Left hindlimb (tissue), 1 donor: ENCODE measurements around the gene ALDH3B1.

Experiments used
- DNase-seq: peaks from one replicate; pipeline ENCODE4 v3.0.0-alpha.2; 2018

The ALDH3B1 gene

DNA sequence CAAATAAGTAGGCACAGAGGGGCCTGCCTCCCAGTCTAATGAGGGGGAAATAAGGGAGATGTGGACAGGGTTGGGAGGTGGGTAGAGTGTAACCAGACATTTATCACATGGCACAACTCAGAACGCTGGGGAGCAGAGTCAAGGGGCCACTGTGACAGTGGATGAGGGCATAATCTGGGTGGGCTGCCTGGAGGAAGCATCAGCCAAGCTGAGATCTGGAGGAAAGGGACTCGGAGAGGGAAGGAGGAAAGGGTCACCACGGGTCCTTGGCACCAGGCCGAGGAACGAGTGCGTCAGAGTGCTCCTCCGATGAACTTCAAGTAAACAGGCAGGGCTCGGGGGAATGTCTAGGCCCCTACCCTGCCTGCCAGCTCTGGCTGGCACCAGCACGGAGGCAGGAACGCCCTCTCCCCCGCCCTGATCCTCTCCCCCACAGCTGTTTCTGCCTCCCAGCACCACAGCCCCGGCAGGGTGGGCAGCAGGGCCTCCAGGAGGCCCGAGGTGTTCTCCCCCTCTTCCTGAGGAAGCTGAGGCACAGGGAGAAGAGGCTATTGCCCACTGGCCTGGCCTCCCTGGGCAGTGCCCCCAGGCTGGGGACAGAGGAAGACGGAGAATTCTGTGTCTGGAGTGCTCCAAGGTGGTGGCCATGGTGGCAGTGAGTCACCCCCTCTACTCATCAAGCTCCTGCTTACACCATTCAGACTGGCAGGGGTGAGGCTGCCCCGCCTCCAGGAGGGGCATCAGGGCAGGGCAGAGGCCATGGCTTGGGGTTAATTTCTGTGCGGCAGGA is 4.2 kb downstream of the ALDH3B1 start:
- no peak for DNase-seq

DNA sequence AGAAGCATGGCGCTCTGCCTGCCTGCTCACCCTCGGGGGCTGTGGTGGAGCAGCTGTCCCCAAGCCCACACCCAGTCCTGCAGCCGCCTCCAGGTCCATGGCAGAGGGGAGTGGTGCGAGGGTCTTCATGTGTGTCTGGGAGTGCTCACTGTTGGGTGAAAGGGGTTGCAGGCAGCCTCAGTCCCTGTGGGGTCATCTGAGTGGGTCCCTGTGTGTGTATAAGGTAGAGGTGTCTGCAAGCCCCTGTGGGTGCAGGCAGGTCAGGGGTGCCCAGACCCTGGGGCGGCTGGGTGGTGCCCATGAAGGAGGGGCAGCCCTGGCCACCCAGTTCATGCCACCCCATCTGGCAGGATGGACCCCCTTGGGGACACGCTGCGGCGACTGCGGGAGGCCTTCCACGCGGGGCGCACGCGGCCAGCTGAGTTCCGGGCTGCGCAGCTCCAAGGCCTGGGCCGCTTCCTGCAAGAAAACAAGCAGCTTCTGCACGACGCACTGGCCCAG is 4.9 kb downstream of the ALDH3B1 start:
- no peak for DNase-seq

DNA sequence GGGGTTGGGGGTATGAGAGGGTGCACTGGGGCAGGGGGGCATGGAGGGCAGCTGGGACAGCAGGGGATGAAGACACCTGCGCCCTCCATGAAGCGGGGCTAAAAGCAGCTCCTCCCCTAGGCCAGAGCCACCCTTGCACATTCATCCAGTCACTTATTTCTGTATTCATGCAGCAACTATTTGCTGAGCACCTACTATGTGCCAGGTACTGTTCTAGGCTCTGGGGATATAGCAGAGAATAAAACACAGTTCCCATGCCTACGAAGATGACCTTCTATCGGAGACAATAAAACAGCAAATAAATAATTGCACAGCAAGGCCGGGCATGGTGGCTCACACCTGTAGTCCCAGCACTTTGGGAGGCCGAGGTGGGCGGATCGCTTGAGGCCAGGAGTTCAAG is 5.3 kb downstream of the ALDH3B1 start:
- DNase-seq, result no peak

DNA sequence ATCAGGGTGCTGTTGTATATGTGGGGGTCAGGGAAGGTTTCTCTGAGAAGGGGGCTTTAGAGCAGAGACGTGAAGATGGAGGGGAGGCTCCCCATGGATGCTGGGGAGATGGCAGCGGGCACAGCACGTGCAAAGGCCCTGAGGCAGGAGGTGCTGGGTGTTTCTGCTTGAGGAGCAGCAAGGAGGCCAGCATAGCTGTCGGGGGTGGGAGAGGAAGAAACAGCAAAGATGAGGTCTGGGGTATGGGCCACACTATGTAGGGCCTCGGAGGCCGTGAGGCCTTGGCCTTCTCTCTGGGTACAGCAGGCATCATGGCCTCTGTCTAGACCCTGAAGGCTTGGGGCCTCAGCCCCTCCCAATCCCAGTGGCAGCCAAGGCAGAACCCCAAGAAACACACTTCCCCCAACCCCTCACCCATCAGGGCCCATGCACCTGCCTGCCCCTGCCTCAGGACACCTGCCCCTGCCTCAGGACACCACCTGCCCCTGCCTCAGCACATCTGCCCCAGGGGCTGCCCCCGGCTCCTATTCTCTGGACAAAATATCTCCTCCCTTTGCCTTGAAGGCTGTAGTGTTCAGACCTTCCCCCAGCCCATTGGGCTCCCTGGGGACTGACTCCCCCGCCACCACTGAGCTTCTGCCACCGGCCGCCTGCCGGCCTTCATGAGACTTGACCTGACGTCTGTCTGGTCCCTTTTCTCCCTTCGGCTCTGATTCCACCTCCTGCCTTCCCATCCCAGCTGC is 6.2 kb downstream of the ALDH3B1 start:
- DNase-seq, result no peak

DNA sequence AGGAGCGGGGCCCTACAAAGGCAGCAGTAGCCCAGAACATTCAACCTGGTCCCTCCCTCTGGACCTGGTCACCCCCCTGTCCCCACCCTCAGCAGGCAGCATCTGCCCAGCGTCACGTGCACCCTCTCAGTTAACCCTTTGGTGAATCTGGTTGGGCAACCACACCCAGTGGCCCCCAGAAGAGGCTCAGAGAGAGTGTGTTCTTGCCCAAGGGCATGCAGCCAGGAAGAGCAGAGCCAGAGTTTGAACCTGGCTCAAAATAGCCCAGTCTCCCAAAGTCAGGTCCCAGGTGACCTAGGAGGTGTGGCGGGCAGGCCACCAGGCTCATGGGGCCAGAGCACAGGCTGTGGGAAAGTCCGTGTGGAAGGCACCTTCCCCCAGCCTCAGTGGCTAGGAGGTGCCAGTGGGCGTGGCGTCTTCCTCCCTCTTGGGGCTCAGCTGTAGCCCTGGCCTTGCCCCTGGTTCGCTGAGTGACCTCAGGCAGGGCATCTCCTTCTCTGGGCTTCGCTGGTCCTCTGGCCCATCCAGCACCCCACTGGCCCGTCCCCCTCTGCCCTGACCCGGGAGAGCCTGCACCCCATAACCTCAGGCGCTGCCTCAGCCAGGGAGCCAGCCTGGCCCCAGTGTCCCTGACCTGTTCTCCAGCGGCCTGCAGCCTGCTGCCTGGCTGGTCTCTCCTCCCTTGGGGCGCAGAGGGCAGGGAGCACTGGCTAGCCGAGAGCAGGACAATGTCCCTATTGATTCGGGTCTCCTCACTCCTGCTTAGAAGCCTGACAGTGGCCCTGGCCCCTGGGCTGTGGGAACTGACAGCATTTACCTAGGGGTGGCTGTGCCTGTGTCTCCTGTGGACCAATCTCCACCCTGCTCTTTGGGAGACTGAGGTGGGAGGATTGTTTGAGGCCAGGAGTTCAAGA is 7.0 kb downstream of the ALDH3B1 start:
- no peak for DNase-seq

DNA sequence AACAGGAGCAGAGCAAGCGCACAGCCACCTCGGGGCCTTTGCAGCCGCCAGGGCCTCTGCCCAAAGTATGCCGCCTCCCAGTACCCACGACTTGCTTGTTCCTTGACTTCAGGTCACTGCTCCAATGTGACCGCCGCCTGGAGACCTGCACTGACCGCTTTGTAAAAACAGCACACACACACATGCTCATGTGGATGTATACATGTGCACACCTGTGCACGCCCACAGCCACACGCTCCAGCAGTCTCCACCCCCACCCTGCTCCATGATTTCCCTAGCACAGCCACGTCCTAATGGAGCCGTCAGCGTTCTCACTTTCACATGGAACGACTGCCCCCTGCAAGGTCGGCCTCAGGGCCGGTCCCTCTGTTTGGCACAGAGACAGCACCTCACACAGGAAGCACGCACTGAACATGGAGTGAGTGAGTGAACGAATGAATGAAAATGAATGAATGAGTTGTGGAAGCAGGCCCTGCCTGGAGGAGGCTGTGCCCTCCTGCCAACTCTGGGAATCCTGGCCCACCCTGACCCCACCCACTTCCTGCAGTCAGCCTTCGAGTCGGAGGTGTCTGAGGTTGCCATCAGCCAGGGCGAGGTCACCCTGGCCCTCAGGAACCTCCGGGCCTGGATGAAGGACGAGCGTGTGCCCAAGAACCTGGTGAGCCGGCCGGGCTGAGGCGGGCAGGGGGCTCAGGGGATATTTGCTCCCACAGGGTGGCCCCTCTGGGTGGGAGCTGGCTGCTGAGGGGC is 8.0 kb downstream of the ALDH3B1 start:
- no peak for DNase-seq

DNA sequence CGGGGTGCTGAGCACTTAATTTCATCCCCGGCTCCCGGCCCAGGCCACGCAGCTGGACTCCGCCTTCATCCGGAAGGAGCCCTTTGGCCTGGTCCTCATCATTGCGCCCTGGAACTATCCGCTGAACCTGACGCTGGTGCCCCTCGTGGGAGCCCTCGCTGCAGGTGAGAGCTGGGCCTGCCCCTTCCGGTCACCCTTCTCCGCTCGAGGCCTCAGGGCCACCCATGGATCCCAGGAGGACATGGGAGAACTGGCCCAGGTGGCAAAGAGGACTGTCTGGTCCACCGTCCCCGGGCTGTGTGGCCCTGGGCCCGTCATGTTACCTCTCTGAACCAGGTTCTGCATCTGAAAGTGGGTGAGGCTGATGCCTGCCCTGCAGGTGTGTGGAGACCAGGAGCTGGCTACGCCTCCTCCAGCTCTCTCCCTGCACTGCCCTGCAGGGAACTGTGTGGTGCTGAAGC is 8.6 kb downstream of the ALDH3B1 start:
- no peak for DNase-seq

DNA sequence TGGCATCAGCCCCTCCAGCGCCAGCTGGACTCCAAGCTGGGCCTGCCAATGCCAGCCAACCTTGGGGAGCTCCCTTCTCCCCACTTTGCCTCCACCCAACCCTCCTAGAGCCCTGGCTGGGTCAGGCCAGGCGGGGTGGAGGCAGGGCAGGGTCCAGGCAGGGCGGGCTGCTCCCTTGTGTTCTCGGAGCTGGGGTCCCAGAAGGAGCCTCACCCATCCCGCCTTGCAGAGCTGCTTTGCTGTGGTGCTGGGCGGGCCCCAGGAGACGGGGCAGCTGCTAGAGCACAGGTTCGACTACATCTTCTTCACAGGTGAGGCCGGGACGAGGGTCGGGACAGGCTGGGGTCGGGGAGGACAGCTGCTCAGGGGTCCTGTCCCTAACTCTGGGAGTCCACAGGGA is 9.4 kb downstream of the ALDH3B1 start:
- DNase-seq, result no peak

DNA sequence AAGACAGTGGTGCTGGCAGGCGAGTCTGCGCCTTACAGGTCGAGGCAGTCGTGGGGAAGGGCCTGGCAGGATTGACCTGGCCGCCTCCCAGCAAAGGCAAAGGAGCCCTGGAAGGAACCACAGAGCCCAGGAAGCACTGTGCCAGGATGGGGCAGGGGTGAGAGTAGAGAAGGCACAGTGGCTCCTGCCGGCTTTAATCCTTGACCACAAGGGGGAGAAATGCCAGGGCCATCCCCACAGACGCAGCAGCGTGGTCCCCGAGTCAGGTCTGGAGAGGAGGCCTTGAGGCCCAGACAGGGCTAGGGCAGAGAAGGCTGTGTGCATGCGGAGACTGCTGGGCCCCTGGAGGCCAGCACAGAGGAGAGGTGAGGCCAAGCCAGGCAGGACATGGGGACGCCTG is 10.4 kb downstream of the ALDH3B1 start:
- no peak for DNase-seq

DNA sequence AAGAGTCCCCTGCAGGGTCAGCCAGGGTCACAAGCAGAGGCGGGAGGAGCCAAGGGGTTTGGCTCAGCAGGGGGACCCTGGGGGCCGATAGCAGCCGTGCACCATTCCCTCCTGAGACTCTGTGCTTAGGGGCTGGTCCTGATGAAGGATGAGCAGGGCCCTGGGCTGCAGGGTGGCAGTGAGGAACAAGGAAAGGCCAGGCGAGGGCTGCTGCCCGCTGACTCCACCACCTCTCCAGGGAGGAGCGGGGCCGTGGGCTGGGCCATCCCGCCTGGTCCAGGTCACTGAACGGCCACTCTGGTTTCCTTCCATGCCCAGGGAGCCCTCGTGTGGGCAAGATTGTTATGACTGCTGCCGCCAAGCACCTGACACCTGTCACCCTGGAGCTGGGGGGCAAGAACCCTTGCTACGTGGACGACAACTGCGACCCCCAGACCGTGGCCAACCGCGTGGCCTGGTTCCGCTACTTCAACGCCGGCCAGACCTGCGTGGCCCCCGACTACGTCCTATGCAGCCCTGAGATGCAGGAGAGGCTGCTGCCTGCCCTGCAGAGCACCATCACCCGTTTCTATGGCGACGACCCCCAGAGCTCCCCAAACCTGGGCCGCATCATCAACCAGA is 11.2 kb downstream of the ALDH3B1 start:
- no peak for DNase-seq

DNA sequence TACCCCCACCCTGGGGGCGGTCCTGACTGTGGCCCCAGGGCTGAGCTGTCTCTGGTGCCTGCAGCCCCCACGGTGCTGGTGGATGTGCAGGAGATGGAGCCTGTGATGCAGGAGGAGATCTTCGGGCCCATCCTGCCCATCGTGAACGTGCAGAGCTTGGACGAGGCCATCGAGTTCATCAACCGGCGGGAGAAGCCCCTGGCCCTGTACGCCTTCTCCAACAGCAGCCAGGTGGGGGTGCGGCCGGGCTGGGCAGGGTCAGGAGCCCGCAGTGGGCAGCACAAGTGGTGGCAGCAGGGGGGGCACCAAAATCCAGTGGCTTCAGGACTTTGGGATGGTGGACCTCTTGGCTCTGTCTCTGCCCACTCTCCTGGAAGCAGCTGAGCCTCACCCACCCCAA is 12.4 kb downstream of the ALDH3B1 start:
- DNase-seq, result no peak

DNA sequence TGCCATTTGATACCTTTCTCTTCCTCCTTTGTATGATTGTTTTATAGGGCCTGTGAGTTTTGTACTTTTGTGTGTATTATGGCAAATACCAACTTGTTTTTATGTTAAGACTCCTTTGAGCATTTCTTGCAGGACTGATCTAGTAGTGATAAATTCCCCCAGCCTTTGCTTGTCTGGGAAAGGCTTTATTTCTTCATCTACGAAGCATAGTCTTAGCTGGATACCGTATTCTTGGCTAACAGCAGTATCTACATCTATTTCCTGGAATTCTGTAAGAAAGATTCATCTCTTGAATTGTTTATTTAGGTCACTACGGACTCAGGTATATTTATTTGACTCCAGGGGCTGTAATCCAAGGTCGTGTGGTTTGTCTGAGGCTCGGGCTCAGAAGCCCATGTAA is 14.4 kb downstream of the ALDH3B1 start:
- no peak for DNase-seq

DNA sequence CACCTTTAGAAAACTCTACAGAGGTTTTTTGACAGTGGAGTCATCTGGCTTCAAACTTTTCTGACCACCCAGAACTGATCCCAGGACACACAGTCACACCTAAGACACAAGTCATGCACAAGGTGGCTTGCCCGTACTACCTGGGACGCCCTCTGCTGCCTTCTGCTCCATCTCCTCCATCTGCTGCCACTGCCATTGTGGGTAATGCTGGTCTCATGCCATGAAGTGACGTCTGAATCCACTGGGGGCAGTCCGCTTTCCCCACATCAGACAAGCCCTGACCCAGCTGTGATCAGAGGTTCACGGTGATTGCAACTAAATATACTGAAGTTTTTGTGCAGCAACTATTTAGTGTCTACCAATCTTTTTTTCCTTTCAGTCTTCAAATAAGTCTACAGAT is 14.9 kb downstream of the ALDH3B1 start:
- no peak for DNase-seq

DNA sequence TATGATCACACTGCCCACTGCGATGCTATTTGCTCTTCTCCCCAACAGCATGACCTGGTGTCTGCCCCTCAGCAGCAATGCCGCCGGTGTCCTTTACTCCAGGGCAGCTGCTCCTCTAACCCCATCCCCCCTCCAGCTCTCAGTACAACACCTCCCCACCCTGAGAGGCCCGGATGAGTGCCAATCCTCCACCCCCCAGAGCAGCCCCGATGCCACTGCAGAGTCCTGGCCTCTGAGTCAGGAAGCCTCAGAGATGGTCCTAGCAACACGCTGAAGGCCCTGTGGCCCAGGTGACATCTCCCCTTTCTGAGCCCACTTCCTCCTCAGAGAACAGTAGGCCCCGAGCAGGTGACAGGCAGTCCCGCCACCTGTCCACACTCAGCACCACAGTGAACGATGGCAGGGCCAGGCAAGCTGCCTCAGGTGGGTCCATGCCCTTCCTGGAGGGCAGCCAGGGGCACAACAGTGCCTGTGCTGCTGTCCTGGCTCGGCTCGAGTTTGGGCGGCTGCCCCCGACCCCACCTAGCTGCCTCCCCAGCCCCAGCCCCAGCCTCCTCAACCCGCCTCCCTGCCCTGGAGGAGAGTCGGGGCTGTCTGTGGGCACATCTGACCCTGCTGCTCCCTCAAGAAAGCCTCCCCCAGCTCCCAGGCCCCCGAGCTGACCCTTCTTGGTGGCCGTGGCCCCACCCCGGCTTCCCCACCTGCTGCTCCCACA is 16.4 kb downstream of the ALDH3B1 start:
- no peak for DNase-seq

DNA sequence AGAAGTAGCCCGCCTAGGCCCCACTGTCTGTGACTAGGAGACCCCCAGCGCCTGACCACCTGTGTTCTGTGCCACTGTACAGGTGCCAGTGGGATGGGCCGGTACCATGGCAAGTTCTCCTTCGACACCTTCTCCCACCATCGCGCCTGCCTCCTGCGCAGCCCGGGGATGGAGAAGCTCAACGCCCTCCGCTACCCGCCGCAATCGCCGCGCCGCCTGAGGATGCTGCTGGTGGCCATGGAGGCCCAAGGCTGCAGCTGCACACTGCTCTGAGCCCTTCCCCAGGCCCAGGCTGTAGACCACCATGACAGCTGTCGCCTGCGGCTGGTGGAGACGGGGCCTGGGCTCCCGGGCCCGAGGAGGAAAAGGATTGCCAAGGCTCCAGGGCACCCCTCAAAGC is 17.5 kb downstream of the ALDH3B1 start:
- DNase-seq, result no peak

DNA sequence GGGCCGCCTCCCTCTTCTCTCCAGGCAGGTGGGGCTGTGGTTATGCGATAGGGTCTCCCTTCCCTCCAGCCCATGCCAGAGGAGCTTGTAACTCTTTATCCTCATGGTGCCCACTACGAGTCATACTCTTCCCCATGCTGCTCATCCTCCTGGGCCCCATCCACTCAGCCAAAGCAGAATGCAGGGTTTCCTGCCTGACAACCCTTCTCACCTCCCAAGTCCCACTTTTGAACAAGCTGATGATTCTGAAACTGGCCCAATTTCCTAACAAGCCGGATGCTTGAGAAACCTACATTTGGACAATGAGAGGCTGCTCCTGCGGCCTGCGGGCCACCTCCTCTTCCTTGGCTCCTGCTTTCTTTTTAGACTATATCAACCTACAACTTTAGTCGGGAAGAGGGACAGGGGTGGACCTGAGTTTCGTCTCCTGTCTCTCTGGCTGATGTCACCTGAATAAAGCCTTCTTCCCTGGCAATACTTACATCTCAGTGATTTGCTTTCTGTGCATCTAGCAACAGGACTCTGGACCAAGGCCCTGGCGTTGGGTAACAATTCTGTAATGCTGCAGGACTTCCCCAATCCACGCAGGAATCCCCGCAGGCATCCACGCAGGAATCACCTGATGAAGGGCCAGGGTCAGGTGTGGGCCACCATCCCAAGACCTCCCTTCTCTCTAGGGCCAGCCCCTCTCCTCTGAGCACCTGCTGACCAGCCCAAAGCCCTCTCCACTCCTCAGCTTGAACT is 18.8 kb downstream of the ALDH3B1 start:
- DNase-seq, result no peak

DNA sequence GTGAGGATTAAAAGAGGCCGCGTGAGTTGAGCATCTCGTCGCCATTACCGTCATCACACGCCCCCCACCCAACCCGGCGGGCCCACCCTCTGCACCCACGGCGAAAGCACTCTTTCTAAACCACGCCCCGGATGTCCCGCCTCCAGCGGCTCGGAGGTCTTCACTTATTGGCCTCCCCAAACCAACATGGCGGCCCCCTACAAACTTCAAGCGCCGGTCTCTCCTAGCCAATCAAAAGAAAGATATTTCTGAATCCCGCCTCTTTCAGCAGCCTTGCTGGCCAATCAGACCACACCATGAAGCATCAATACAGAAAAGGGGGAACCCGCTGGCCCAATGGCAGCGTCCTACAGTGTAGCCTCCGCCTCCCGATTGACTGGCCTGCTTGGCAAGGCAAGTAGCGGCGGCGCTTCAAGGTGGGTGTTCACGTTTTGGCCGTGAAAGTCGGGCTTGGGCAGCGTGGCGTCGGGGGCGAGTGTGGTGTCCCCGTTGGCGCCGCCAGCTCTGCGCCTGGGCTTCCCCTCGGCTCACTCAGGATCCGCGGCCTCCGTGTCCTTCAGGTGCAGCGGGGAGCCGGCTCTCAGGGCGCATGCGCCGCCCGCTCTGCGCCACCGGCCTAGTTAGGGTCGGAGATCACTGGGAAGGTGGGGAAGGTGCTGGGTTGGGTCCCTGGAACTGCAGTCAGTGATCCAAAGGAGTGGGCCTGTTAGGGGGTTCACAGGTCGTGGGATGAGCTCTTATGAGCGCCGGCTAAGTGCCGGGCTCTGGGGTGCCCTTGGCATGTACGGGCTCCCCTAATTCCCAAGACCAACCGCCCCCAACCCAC is 20.4 kb downstream of the ALDH3B1 start, which contains the start of gene NDUFS8:
Gene NDUFS8, plus strand, starts transcription at position 364 of the 826 bp plus-strand sequence. CDS start 1,471 bp downstream, outside the sequence.
- peak; percentile 98 for DNase-seq

DNA sequence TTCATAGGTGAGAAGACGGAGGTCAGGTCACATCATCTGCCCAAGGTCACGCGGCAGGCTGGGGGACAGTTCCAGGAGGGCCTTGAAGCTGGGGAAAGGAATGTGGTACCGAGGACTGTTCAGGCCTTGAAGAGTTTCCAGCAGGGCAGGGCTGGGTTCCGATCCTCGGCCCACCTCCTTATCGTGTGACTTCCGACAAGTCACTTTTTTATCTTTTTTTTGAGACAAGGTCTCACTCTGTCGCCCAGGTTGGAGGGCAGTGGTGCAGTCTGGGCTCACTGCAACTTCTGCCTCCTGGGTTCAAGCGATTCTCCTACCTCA is 21.0 kb downstream of the ALDH3B1 start:
- no peak for DNase-seq

DNA sequence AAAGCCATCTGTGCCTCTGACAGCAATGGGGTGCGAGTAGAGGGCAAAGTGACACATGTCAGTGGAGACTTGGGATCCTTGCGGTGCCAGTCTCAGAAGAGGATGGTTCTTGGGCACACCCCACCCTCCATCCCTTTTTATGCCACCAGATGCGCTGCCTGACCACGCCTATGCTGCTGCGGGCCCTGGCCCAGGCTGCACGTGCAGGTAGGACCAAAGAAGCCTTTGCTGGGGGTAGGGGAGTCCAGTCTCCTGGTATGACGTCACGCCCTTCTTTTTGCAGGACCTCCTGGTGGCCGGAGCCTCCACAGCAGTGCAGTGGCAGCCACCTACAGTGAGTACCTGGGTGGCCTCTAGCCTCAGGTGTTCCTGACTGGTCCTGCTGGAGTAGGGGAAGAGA is 21.9 kb downstream of the ALDH3B1 start:
- DNase-seq, result no peak
